ENCODE results near the gene DOK4.
"Not testable (repeated sequence)": the region's sequence is repeated elsewhere in the genome, so short reads cannot be mapped to it uniquely, and the experiment has no call there.

The DOK4 gene

GRCh38 chr16:57501492-57501891 lies 15.2 kb upstream of the DOK4 start:
- no peak for DNase-seq (ENCODE audit: low spot score)

GRCh38 chr16:57500578-57501111 lies 14.4 kb upstream of the DOK4 start:
- DNase-seq (ENCODE audit: low spot score), result no peak

GRCh38 chr16:57499941-57500340 lies 13.6 kb upstream of the DOK4 start:
- DNase-seq (ENCODE audit: low spot score), result not testable (repeated sequence)

DNA sequence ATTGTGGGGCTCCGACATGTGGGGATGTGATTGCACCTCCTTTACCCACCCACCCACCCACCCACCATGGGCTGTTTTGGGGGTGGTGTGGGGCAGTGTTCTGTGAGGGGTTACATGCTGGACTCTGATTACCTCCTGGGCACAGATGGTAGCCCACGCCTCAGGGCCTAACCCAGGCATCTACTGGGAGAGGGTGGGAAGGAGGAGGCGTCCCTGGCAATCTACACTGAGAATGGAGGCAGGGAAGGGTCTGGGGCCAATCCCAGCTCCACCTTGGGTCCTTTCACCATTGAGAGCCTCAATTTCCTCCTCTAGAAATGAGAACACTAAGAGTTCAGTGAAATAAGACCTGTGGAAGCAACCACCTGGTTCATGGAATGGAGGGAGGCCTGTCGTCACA lies 11.7 kb upstream of the DOK4 start:
- no peak for DNase-seq (ENCODE audit: low spot score)

GRCh38 chr16:57497121-57497520 lies 10.8 kb upstream of the DOK4 start:
- DNase-seq (ENCODE audit: low spot score), result no peak

DNA sequence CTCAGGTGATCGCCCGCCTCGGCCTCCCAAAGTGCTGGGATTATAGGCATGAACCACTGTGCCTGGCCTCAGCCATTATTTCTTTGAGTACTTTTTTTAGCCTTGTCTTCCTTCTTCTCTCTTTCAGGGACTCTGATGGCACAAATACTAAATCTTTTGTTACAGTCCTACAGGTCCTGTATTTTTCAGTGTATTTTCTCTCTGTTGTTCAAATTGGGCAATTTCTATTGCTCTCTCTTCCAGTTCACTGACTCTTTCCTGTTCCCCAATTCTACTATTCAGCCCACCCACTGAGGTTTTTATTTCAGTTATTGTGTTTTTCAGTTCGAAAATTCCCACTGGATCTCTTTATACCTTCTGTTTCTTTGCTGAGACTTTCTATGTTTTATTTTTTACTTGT lies 7.5 kb upstream of the DOK4 start:
- no peak for DNase-seq (ENCODE audit: low spot score)

DNA sequence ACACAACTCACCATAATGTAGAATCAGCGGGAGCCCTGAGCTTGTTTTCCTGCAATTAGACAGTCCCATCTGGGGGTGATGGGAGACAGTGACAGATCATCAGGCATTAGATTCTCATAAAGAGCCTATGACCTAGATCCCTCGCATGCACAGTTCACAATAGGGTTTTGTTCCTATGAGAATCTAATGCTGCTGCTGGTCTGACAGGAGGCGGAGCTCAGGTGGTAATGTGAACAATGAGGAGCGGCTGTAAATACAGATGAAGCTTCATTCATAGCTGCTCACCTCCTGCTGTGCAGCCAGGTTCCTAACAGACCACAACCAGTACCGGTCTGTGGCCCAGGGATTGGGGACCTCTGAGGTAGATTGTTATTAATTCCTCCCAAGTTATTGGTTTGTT lies 2.9 kb upstream of the DOK4 start:
- DNase-seq (ENCODE audit: low spot score), result no peak

DNA sequence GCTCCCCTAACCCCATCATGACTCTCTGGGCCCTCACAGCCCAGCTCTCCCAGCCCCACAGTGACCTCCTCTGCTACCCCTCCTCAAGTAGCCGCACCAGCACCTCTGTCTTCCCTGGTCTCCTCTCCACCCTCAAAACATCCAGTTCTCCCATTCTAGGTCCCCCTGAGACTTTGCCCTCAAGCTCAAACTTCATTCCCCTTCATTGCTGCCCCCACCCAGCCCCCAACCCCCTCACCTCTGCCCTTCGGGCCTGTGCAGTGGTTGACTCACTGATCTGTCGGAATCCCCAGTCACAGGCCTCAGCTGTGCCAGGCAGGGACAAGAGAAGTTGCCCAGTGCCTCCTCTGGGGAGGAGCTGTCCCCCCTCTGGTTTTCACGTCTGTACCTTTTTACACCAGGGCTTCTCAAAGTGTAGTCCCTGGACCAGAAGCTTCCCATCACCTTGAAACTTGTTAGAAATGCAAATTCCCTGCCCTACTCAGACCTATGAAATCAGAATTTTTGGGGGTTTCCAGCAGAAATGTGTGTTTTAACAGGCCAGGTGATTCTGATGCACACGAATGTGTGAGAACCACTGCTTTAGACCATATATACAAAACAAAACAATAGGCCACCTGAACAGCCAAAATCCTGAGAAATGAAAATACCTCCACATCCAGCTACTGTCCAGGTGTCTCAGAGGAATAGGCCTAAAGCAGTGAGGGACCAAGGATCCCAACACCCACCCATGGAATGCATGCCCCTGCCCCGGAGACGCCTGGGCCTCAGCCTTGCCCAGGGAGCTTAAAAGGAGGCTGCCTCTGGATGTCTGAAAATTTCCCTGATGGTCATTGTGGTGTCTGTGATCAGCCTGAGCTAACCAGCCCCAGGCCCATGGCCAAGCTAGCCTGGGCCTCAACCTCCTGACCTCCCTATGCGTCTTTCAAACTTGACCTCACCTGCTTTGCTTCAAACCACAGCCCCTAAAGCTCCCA lies 853 bp upstream of the DOK4 start:
- DNase-seq (ENCODE audit: low spot score), result no peak

DNA sequence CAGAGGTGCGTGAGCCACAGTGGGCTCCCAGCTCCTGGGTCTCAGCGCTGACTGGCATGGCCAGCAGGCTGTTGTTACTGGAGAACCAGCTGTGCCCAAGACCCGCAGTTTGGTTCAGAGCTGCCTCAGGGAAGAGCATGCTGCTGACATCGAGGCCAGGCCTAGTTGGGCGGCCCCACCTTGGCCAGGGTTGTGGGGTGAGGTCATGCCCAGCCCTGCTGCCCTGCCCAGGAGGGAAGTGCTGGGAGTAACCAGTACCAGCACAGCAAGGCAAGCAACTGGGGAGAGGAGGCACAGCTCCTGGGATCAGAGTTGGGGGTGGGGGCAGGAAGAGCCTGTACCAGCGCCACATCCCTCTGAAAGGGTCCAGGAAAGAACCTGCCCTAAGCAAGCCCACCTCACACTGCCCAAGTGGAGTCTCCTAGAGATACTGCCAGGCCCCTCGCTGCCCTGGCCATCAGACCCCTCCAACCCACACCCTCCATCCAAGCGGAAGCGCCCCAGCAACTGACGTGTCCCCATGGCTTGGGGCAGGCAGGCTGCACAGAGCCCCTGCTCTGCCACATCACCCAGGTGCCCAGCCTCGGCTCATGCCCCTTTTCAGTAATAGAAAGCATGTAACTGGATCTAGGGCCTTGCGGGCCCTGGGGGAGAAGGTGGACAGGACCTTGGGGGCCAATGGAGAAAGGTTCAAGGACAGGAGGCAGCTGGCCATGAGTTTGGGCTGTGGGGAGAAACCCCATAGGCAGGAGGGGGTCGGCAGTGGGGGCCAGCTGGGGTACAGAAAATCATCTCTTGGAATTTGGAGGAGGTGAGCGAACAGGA lies 990 bp downstream of the DOK4 start:
- DNase-seq (ENCODE audit: low spot score), result no peak

DNA sequence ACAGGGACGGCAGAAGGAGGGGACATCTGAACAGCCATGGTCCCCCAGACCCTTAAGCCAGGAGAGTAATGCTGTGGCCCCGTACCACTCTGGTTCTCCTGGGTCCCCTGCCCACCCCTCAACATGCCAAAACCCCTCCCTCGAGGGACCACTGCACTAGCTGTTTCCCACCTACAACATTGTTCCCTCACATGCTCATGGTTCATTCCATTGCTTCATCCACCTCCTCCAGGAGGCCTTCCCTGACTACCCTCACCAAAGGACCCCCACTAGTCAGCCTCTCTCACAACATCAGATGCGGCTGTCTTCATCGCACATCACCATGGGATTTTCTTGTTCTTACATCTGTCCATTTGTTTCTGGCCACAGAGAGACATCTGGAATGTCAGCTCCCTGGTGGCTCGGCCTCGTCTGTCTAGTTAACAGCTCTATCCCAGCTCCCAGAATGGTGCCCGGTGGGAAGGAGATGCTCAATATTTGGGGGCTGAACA lies 1.7 kb downstream of the DOK4 start:
- DNase-seq (ENCODE audit: low spot score), result no peak

DNA sequence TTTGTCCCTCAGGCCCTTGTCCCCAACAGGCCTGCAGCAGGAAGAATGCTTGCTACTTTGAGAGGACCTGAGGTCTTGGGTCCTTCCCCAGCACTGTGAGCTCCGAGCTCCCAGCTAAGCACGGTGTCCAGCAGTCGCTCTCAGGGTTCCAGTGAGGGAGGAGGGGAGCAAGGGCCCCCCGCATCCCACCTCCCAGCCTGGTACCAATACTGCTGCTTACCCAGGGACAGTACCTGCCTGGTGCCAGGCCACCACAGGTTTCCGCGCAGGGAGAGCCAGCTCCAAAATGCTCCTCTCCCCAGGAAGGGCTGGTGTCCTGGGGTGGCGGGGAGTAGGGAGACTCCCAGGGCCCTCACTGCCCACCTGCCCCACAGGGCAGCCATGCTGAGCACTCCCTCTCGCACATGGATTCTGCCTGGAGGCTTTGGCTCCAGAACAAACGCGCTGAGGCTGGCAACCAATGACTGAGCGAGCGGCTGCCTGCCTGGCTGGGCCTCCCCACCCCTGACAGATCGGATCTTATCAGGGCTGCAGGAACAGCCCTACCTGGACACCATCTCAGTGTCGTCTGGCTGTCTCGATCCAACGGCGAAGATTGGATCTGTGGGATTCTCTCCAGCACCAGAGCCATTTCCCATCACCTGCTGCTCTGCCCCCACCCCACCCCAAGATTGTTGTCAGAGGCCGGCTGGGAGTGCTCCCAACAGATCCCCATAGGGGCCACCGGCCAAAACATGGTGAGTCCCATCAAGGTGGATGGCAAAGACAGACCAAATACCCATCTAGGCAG lies 2.4 kb downstream of the DOK4 start:
- no peak for DNase-seq (ENCODE audit: low spot score)

GRCh38 chr16:57482845-57483545 lies 3.3 kb downstream of the DOK4 start:
- DNase-seq (ENCODE audit: low spot score), result no peak

GRCh38 chr16:57481421-57481820 lies 4.9 kb downstream of the DOK4 start:
- DNase-seq (ENCODE audit: low spot score), result no peak

- no peak for DNase-seq (ENCODE audit: low spot score)
Measured at GRCh38 chr16:57480754-57481230, 5.5 kb downstream of the DOK4 start.

GRCh38 chr16:57479976-57480753 lies 6.1 kb downstream of the DOK4 start:
- DNase-seq (ENCODE audit: low spot score), result no peak

GRCh38 chr16:57479205-57479975 lies 6.9 kb downstream of the DOK4 start:
- DNase-seq (ENCODE audit: low spot score), result no peak

DNA sequence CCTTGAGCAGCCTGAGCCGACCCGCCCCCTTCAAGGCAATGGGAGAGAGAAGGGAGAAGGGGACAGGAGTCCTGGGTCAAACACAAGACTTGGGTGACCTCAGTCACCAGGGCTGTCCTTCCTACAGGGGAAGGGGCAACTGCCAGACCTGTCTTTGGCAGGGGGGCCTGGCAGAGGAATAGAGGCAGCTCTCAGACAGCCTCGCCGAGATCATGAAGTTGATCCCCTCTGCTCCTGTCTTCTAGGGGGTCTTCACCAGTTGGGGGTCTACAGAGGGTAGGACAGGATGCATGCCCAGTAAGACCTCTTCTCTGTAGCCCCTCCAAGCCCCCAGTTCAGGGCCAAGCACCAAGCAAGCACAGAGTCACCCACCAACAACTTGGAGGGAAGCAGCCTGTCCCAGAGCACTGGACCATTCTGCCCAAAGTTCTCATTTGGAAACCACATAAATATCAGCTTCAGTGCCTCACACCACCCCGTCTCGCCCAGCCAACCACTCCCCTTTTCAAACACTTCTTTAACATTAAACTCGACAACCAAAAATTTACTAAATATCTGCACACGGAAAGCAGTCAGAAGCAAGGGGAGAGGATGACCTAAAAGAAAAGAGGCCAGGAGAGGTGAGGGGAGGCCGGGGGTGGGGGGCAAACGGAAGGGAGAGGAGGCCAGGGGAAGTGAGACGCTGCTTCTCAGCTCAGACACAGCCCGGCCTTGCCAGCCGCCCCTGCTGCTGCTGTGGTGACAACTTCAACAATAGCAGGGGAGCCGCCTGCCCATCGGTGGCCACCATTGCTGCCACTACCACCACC lies 7.7 kb downstream of the DOK4 start:
- DNase-seq (ENCODE audit: low spot score), result no peak

- no peak for DNase-seq (ENCODE audit: low spot score)
Measured at GRCh38 chr16:57477531-57478202, 8.6 kb downstream of the DOK4 start.
